GM19463 (cell line): ENCODE data around the gene RUNX1.

Experiments
- ATAC-seq: cut with Tn5 transposase; IDR thresholded peaks from one replicate; pipeline ENCODE4 v1.9.1; 2021; ENCODE audit warnings: mild to moderate bottlenecking, moderate library complexity; ENCODE audit not compliant: unreplicated experiment

RUNX1 gene

GRCh38 chr21:34885626-34886239 is 163.4 kb downstream of the RUNX1 start:
- ATAC-seq, result no peak

GRCh38 chr21:34885125-34885524 is 164.0 kb downstream of the RUNX1 start:
- ATAC-seq, result no peak

GRCh38 chr21:34884346-34884929 is 164.7 kb downstream of the RUNX1 start:
- ATAC-seq, result no peak

GRCh38 chr21:34883491-34884271 is 165.4 kb downstream of the RUNX1 start:
- ATAC-seq, result no peak

GRCh38 chr21:34882719-34883131 is 166.4 kb downstream of the RUNX1 start:
- peak; percentile 57 for ATAC-seq

- ATAC-seq, result no peak
These were observed 167.2 kb downstream of the RUNX1 start for GRCh38 chr21:34881839-34882371.

GRCh38 chr21:34881421-34881820 is 167.7 kb downstream of the RUNX1 start:
- no peak for ATAC-seq

- ATAC-seq, result no peak
These were observed 168.7 kb downstream of the RUNX1 start for GRCh38 chr21:34880401-34880800.

- no peak for ATAC-seq
These were observed 170.2 kb downstream of the RUNX1 start for GRCh38 chr21:34878940-34879339.

GRCh38 chr21:34878501-34878900 is 170.6 kb downstream of the RUNX1 start:
- no peak for ATAC-seq

- ATAC-seq, result no peak
These were observed 171.5 kb downstream of the RUNX1 start for GRCh38 chr21:34877485-34878128.

GRCh38 chr21:34875830-34876229 is 173.3 kb downstream of the RUNX1 start:
- no peak for ATAC-seq

GRCh38 chr21:34874684-34875513 is 174.2 kb downstream of the RUNX1 start:
- no peak for ATAC-seq

GRCh38 chr21:34871026-34871908 is 177.8 kb downstream of the RUNX1 start:
- no peak for ATAC-seq

GRCh38 chr21:34870246-34870645 is 178.9 kb downstream of the RUNX1 start:
- ATAC-seq, result no peak

- ATAC-seq, result no peak
These were observed 179.6 kb downstream of the RUNX1 start for GRCh38 chr21:34869545-34869944.

GRCh38 chr21:34867785-34868184 is 181.3 kb downstream of the RUNX1 start:
- no peak for ATAC-seq

- ATAC-seq, result peak; percentile 86
These were observed 183.5 kb downstream of the RUNX1 start for GRCh38 chr21:34865400-34866241.
